NT2/D1 (cell line): Measurements from ENCODE around the gene KANK4.

Experiments used
- SUZ12 ChIP-seq: IDR thresholded peaks from 2 replicates; pipeline ENCODE4 v1.6.1; 2011; ENCODE audit not compliant: insufficient read length, insufficient read depth; ENCODE audit errors: extremely low read depth
- YY1 ChIP-seq: IDR thresholded peaks from 2 replicates; pipeline ENCODE4 v1.6.1; 2011; ENCODE audit not compliant: insufficient read length, insufficient read depth
- ZNF274 ChIP-seq: IDR thresholded peaks from 2 replicates; pipeline ENCODE4 v1.6.1; 2011; ENCODE audit warnings: mild to moderate bottlenecking, low read depth, low read length

GRCh38 chr1:62269439-62269838 lies 49.8 kb downstream of the KANK4 start:
- TF ChIP-seq ZNF274 (no peak), SUZ12 (no peak), YY1 (no peak)
